Mesenchymal stem cell (in vitro differentiated cells and primary cell): ENCODE results near the gene AKT3.
A peak's percentile ranks its signal among the peaks of the same experiment; 100 is the strongest.

Experiments used
- DNase-seq: peaks from one replicate; pipeline ENCODE4 v3.0.0-alpha.2; 2013
- H2AFZ ChIP-seq: one replicate; pipeline ENCODE4 v1.6.1; 2013; ENCODE audit warnings: low read depth, mild to moderate bottlenecking, control low read depth, inconsistent platforms, low read length, moderate library complexity
- H2AK5ac ChIP-seq: 2 replicates; pipeline ENCODE4 v1.6.1; 2013; ENCODE audit warnings: low read length, moderate library complexity, mild to moderate bottlenecking, inconsistent platforms; ENCODE audit not compliant: severe bottlenecking
- H2BK120ac ChIP-seq: one replicate; pipeline ENCODE4 v1.6.1; 2013; ENCODE audit warnings: low read depth, mild to moderate bottlenecking, inconsistent platforms, low read length, moderate library complexity
- H2BK12ac ChIP-seq, 2 experiments: one replicate each; pipeline ENCODE4 v1.6.1; 2013; ENCODE audit warnings: inconsistent platforms in 2 of 2, low read length in 2 of 2, mild to moderate bottlenecking in 2 of 2, moderate library complexity in 2 of 2, control low read depth in 1 of 2
- H2BK15ac ChIP-seq: one replicate; pipeline ENCODE4 v1.6.1; 2013; ENCODE audit warnings: mild to moderate bottlenecking, low read depth, inconsistent platforms; ENCODE audit not compliant: poor library complexity, severe bottlenecking
- H2BK5ac ChIP-seq: 2 replicates; pipeline ENCODE4 v1.6.1; 2013; ENCODE audit warnings: low read depth, mild to moderate bottlenecking, low read length, control low read depth, inconsistent platforms; ENCODE audit not compliant: poor library complexity, severe bottlenecking
- H3K14ac ChIP-seq, 2 experiments: one replicate each; pipeline ENCODE4 v1.6.1; 2013; ENCODE audit warnings: inconsistent platforms in 2 of 2, low read length in 2 of 2, control low read depth in 1 of 2, mild to moderate bottlenecking in 1 of 2, moderate library complexity in 1 of 2
- H3K18ac ChIP-seq, 2 experiments: one replicate each; pipeline ENCODE4 v1.6.1; 2013; ENCODE audit warnings: inconsistent platforms in 2 of 2, low read length in 2 of 2, control low read depth in 1 of 2, low read depth in 1 of 2, mild to moderate bottlenecking in 1 of 2
- H3K23ac ChIP-seq, 2 experiments: one replicate each; pipeline ENCODE4 v1.6.1; 2013; ENCODE audit warnings: inconsistent platforms in 2 of 2, low read length in 2 of 2, mild to moderate bottlenecking in 2 of 2, moderate library complexity in 2 of 2, control low read depth in 1 of 2
- H3K27ac ChIP-seq: 2 replicates; pipeline ENCODE4 v1.5.1; 2013; ENCODE audit warnings: mild to moderate bottlenecking, moderate library complexity, low read length, control low read depth, inconsistent platforms; ENCODE audit not compliant: poor library complexity, severe bottlenecking
- H3K27me3 ChIP-seq, 2 experiments: 2 replicates each; pipeline versions ENCODE4 v1.6.1 to v1.7.0; 2013; ENCODE audit warnings: low read length in 2 of 2, mild to moderate bottlenecking in 2 of 2, moderate library complexity in 2 of 2, control low read depth in 1 of 2, inconsistent platforms in 1 of 2; ENCODE audit not compliant: control insufficient read depth in 1 of 2, insufficient read depth in 1 of 2
- H3K36me3 ChIP-seq, 2 experiments: 2 replicates each; pipeline versions ENCODE4 v1.6.1 to v1.7.0; 2013; ENCODE audit warnings: low read length in 2 of 2, control low read depth in 1 of 2, inconsistent platforms in 1 of 2, low read depth in 1 of 2, mild to moderate bottlenecking in 1 of 2; ENCODE audit not compliant: insufficient read depth in 2 of 2, control insufficient read depth in 1 of 2
- H3K4ac ChIP-seq, 2 experiments: one replicate each; pipeline ENCODE4 v1.6.1; 2013; ENCODE audit warnings: inconsistent platforms in 2 of 2, low read length in 2 of 2, mild to moderate bottlenecking in 2 of 2, moderate library complexity in 2 of 2, control low read depth in 1 of 2, low read depth in 1 of 2
- H3K4me1 ChIP-seq: 2 replicates; pipeline ENCODE4 v1.6.1; 2013; ENCODE audit warnings: low read depth, low read length, control low read depth; ENCODE audit not compliant: control insufficient read depth, insufficient read depth
- H3K4me2 ChIP-seq: 2 replicates; pipeline ENCODE4 v1.6.1; 2013; ENCODE audit warnings: low read length, mild to moderate bottlenecking, inconsistent platforms; ENCODE audit not compliant: poor library complexity, severe bottlenecking
- H3K4me3 ChIP-seq, 2 experiments: 2 replicates each; pipeline versions ENCODE4 v1.5.1 to v1.7.0; 2013; ENCODE audit warnings: low read length in 2 of 2, mild to moderate bottlenecking in 2 of 2, control low read depth in 1 of 2, low read depth in 1 of 2; ENCODE audit not compliant: insufficient read depth in 1 of 2
- H3K79me1 ChIP-seq: replicated peaks from 2 replicates; pipeline ENCODE4 v1.6.1; 2013; ENCODE audit warnings: mild to moderate bottlenecking, control low read depth, low read length, inconsistent platforms; ENCODE audit not compliant: poor library complexity, severe bottlenecking
- H3K9ac ChIP-seq: 2 replicates; pipeline ENCODE4 v1.7.0; 2013; ENCODE audit warnings: mild to moderate bottlenecking, low read length, moderate library complexity
- H3K9me3 ChIP-seq: 2 replicates; pipeline ENCODE4 v1.7.0; 2013; ENCODE audit warnings: mild to moderate bottlenecking, low read length; ENCODE audit not compliant: control insufficient read depth
- H4K8ac ChIP-seq: one replicate; pipeline ENCODE4 v1.6.1; 2013; ENCODE audit warnings: inconsistent platforms, mild to moderate bottlenecking, low read length, moderate library complexity
- H4K91ac ChIP-seq: one replicate; pipeline ENCODE4 v1.6.1; 2013; ENCODE audit warnings: mild to moderate bottlenecking, low read length, inconsistent platforms
- WGBS: methylation state at CpG from one replicate; pipeline ENCODE4 v1.1.7; 2013; ENCODE audit warnings: mixed read lengths; 5-methylcytosine and 5-hydroxymethylcytosine counted together

The AKT3 gene

GRCh38 chr1:243477731-243478290 is 372.2 kb downstream of the AKT3 start:
- peaks cover 14 to 17% of the 10 kb centered on the region in 2 experiments for H3K36me3 ChIP-seq
- 98% methylated on average over 6 of the region's 7 CpGs for WGBS
- no peak overlapping the region for H2BK15ac ChIP-seq
- no peaks in the 10 kb centered on the region for H3K9me3 ChIP-seq
- H3K4ac ChIP-seq = no peak overlapping the region
- no peak overlapping the region for H3K27ac ChIP-seq
- no peak overlapping the region for H3K9ac ChIP-seq
- no peaks in the 10 kb centered on the region for H3K27me3 ChIP-seq
- H2BK120ac ChIP-seq = no peak overlapping the region
- H3K23ac ChIP-seq = no peak overlapping the region
- no peak overlapping the region for H3K4me3 ChIP-seq
- H2BK12ac ChIP-seq = no peak overlapping the region
- H3K79me1 ChIP-seq = peaks cover 16% of the 10 kb centered on the region
- no peak overlapping the region for H4K8ac ChIP-seq
- no peak overlapping the region for H3K4me2 ChIP-seq
- no peak overlapping the region for H3K18ac ChIP-seq
- H3K4me1 ChIP-seq = peaks cover 6% of the 10 kb centered on the region
- H2AK5ac ChIP-seq = no peak overlapping the region
- DNase-seq = no peak
- H2AFZ ChIP-seq = no peak overlapping the region
- H4K91ac ChIP-seq = no peak overlapping the region
- H2BK5ac ChIP-seq = no peak overlapping the region
- H3K14ac ChIP-seq = no peak overlapping the region

- Histone ChIP-seq H2BK12ac (no peak overlapping the region), H3K27me3 (no peaks in the 10 kb centered on the region), H3K18ac (no peak overlapping the region), H3K4me3 (no peak overlapping the region), H2AK5ac (no peak overlapping the region), H3K4me2 (no peak overlapping the region), H4K91ac (no peak overlapping the region), H3K4ac (no peak overlapping the region), H3K79me1 (peaks cover 13% of the 10 kb centered on the region), H3K14ac (no peak overlapping the region), H3K9me3 (no peaks in the 10 kb centered on the region), H4K8ac (no peak overlapping the region), H2BK15ac (no peak overlapping the region), H3K4me1 (peaks cover 2% of the 10 kb centered on the region), H3K27ac (no peak overlapping the region), H3K9ac (no peak overlapping the region), H2BK5ac (no peak overlapping the region), H2AFZ (no peak overlapping the region), H3K23ac (no peak overlapping the region), H2BK120ac (no peak overlapping the region), H3K36me3 (peaks cover 14 to 18% of the 10 kb centered on the region in 2 experiments)
- WGBS = 68% methylated on average over 7 of the region's 7 CpGs
- peak; percentile 63 for DNase-seq
Measured at GRCh38 chr1:243475966-243476365, 374.1 kb downstream of the AKT3 start.

GRCh38 chr1:243474906-243475305 is 375.1 kb downstream of the AKT3 start:
- H3K4me1 ChIP-seq = peaks cover 2% of the 10 kb centered on the region
- H2AK5ac ChIP-seq = no peak overlapping the region
- no peak overlapping the region for H3K27ac ChIP-seq
- H3K14ac ChIP-seq = peak overlapping the region in 1 of 2 experiments; percentile 61
- peaks cover 14 to 28% of the 10 kb centered on the region in 2 experiments for H3K36me3 ChIP-seq
- H4K91ac ChIP-seq = no peak overlapping the region
- no peak overlapping the region for H3K18ac ChIP-seq
- H3K9me3 ChIP-seq = no peaks in the 10 kb centered on the region
- no peak overlapping the region for H2BK15ac ChIP-seq
- no peak overlapping the region for H4K8ac ChIP-seq
- no peak overlapping the region for H2BK12ac ChIP-seq
- DNase-seq = no peak
- no peak overlapping the region for H3K4me2 ChIP-seq
- H2BK5ac ChIP-seq = no peak overlapping the region
- WGBS = 96% methylated on average over 9 of the region's 9 CpGs
- H3K23ac ChIP-seq = no peak overlapping the region
- H3K27me3 ChIP-seq = no peaks in the 10 kb centered on the region
- no peak overlapping the region for H2AFZ ChIP-seq
- H3K9ac ChIP-seq = no peak overlapping the region
- H3K4ac ChIP-seq = no peak overlapping the region
- H2BK120ac ChIP-seq = no peak overlapping the region
- peaks cover 13% of the 10 kb centered on the region for H3K79me1 ChIP-seq
- no peak overlapping the region for H3K4me3 ChIP-seq

GRCh38 chr1:243474136-243474881 is 375.7 kb downstream of the AKT3 start:
- peak overlapping the region; percentile 16 for H4K91ac ChIP-seq
- WGBS = 87% methylated on average over 55 of the region's 55 CpGs

More at GRCh38 chr1:243474136-243474881, 375.7 kb downstream of the AKT3 start:
- no peak overlapping the region for H3K27ac ChIP-seq
- no peak overlapping the region for H2AFZ ChIP-seq
- H3K9me3 ChIP-seq = no peaks in the 10 kb centered on the region
- DNase-seq = no peak
- no peak overlapping the region for H2BK120ac ChIP-seq
- peaks cover 13% of the 10 kb centered on the region for H3K79me1 ChIP-seq
- H2BK15ac ChIP-seq = no peak overlapping the region
- H3K4ac ChIP-seq = no peak overlapping the region
- no peak overlapping the region for H3K4me3 ChIP-seq
- H2BK12ac ChIP-seq = peak overlapping the region in 1 of 2 experiments; percentile 70
- H2BK5ac ChIP-seq = no peak overlapping the region
- H3K9ac ChIP-seq = peak overlapping the region; percentile 74
- no peak overlapping the region for H3K4me2 ChIP-seq
- H3K23ac ChIP-seq = no peak overlapping the region
- H3K14ac ChIP-seq = no peak overlapping the region
- H2AK5ac ChIP-seq = no peak overlapping the region
- peaks cover 14 to 34% of the 10 kb centered on the region in 2 experiments for H3K36me3 ChIP-seq
- peak overlapping the region; percentile 62 for H4K8ac ChIP-seq
- peak overlapping the region in 1 of 2 experiments; percentile 14 for H3K18ac ChIP-seq
- no peaks in the 10 kb centered on the region for H3K27me3 ChIP-seq
- H3K4me1 ChIP-seq = peaks cover 2% of the 10 kb centered on the region
